HG02678 (cell line): ENCODE data around the gene CACNA1B.
"Not testable (repeated sequence)": the region's sequence is repeated elsewhere in the genome, so short reads cannot be mapped to it uniquely, and the experiment has no call there.

Experiments
- ATAC-seq: cut with Tn5 transposase; IDR thresholded peaks from one replicate; pipeline ENCODE4 v1.9.1; 2021; ENCODE audit warnings: mild to moderate bottlenecking, moderate library complexity; ENCODE audit not compliant: unreplicated experiment

Gene CACNA1B

GRCh38 chr9:137865581-137866145 lies 11.9 kb upstream of the CACNA1B start:
- ATAC-seq, result no peak

- no peak for ATAC-seq
Measured at GRCh38 chr9:137866226-137867141, 11.1 kb upstream of the CACNA1B start.

GRCh38 chr9:137870432-137870831 lies 7.2 kb upstream of the CACNA1B start:
- no peak for ATAC-seq

GRCh38 chr9:137872296-137872695 lies 5.3 kb upstream of the CACNA1B start:
- no peak for ATAC-seq

- no peak for ATAC-seq
Measured at GRCh38 chr9:137873408-137873807, 4.2 kb upstream of the CACNA1B start.

GRCh38 chr9:137873858-137874362 lies 3.7 kb upstream of the CACNA1B start:
- no peak for ATAC-seq

- ATAC-seq, result no peak
Measured at GRCh38 chr9:137875354-137875753, 2.2 kb upstream of the CACNA1B start.

- no peak for ATAC-seq
Measured at GRCh38 chr9:137875846-137876245, 1.7 kb upstream of the CACNA1B start.

GRCh38 chr9:137876269-137876668 lies 1.3 kb upstream of the CACNA1B start:
- no peak for ATAC-seq

- no peak for ATAC-seq
Measured at GRCh38 chr9:137876781-137877386, 698 bp upstream of the CACNA1B start.

GRCh38 chr9:137878146-137878941 lies 762 bp downstream of the CACNA1B start:
- ATAC-seq, result no peak

- no peak for ATAC-seq
Measured at GRCh38 chr9:137879052-137879451, 1.5 kb downstream of the CACNA1B start.

GRCh38 chr9:137879566-137880150 lies 2.1 kb downstream of the CACNA1B start:
- ATAC-seq, result no peak

GRCh38 chr9:137880160-137880975 lies 2.8 kb downstream of the CACNA1B start:
- no peak for ATAC-seq

- no peak for ATAC-seq
Measured at GRCh38 chr9:137880976-137881530, 3.5 kb downstream of the CACNA1B start.

- ATAC-seq, result no peak
Measured at GRCh38 chr9:137881591-137882505, 4.3 kb downstream of the CACNA1B start.

- ATAC-seq, result no peak
Measured at GRCh38 chr9:137882506-137882821, 4.9 kb downstream of the CACNA1B start.

GRCh38 chr9:137883977-137884376 lies 6.4 kb downstream of the CACNA1B start:
- ATAC-seq, result not testable (repeated sequence)
